Endothelial cell of umbilical vein (primary cell): ENCODE data around the gene SDCBP2. TPM values are rescaled to one million over a fixed set of nuclear protein-coding genes. Genes with fewer than 3 reads are reported as not detected.

ENCODE experiments used
- BruUV-seq: library from RNA; stranded (reverse); fragments of 400-500 nt; replicated peaks from 2 replicates; lab custom pipeline; 2021; lab: Mats Ljungman, UMichigan
- CTCF ChIA-PET: fragments of 300-600, 350-600 bp; sonication (Branson Sonifier 250); formaldehyde crosslinking; loops from one replicate; lab custom pipeline; 2021; ENCODE audit warnings: antibody characterized with exemption, inconsistent platforms; lab: Charles Lee
- POLR2A ChIA-PET: fragments of 300-600, 350-600 bp; sonication (Branson Sonifier 250); formaldehyde crosslinking; loops from one replicate; lab custom pipeline; 2021; ENCODE audit warnings: antibody characterized with exemption, inconsistent platforms; lab: Charles Lee
- DNase-seq: peaks from one replicate; pipeline ENCODE4 v3.0.0-alpha.2; 2011; ENCODE audit warnings: low read depth, low spot score
- FAIRE-seq: peaks from 2 replicates; lab custom pipeline; 2011; peaks lifted over from hg19 to GRCh38; lab: Jason Lieb, UNC
- H2AFZ ChIP-seq: 2 replicates; pipeline ENCODE4 v1.6.0; 2012; ENCODE audit warnings: low read depth, low read length, control low read depth, inconsistent platforms
- H3K27ac ChIP-seq: 2 replicates; pipeline ENCODE4 v1.5.1; 2011; ENCODE audit warnings: low read depth, mild to moderate bottlenecking, control low read depth, low read length, moderate library complexity; ENCODE audit not compliant: insufficient read depth
- H3K27me3 ChIP-seq, 2 experiments: 2 replicates each; pipeline versions ENCODE4 v1.6.0 to v1.6.1; 2011; ENCODE audit warnings: low read length in 2 of 2, mixed read lengths in 1 of 2; ENCODE audit not compliant: control insufficient read depth in 2 of 2, insufficient read depth in 2 of 2
- H3K36me3 ChIP-seq, 2 experiments: 2 replicates in 1 of 2; 3 replicates in 1 of 2; pipeline ENCODE4 v1.5.1; 2011; ENCODE audit warnings: low read length in 2 of 2, mild to moderate bottlenecking in 1 of 2, moderate library complexity in 1 of 2; ENCODE audit not compliant: control insufficient read depth in 2 of 2, insufficient read depth in 2 of 2; ENCODE audit errors: extremely low read depth in 1 of 2
- H3K4me1 ChIP-seq: 3 replicates; pipeline ENCODE4 v1.5.1; 2011; ENCODE audit warnings: mild to moderate bottlenecking, low read length; ENCODE audit not compliant: control insufficient read depth, insufficient read depth; ENCODE audit errors: extremely low read depth
- H3K4me2 ChIP-seq: 2 replicates; pipeline ENCODE4 v1.6.1; 2011; ENCODE audit warnings: low read length, control low read depth, mixed read lengths; ENCODE audit not compliant: insufficient read depth
- H3K4me3 ChIP-seq, 3 experiments: fragments of 200-600 bp in 1 of 3; sonication (generic), shearing (Covaris generic) in 1 of 3; replicated peaks in 1 of 3; 2 replicates each; pipeline ENCODE4 v1.5.1; 2011 to 2016; ENCODE audit warnings: control low read depth in 3 of 3, low read length in 3 of 3, mild to moderate bottlenecking in 2 of 3, inconsistent platforms in 1 of 3, low read depth in 1 of 3, moderate library complexity in 1 of 3; ENCODE audit not compliant: insufficient read depth in 1 of 3
- H3K79me2 ChIP-seq: 2 replicates; pipeline ENCODE4 v1.6.0; 2012; ENCODE audit warnings: low read length, inconsistent platforms; ENCODE audit not compliant: control insufficient read depth, insufficient read depth
- H3K9ac ChIP-seq: replicated peaks from 2 replicates; pipeline ENCODE3; 2011; ENCODE audit warnings: low read length, control low read depth; ENCODE audit not compliant: insufficient read depth; ENCODE audit errors: extremely low read depth
- H3K9me1 ChIP-seq: replicated peaks from 3 replicates; pipeline ENCODE4 v1.6.0; 2011; ENCODE audit warnings: mild to moderate bottlenecking, low read length; ENCODE audit not compliant: control insufficient read depth, insufficient read depth; ENCODE audit errors: extremely low read depth
- H3K9me3 ChIP-seq: replicated peaks from 2 replicates; pipeline ENCODE4 v1.5.1; 2012; ENCODE audit warnings: low read length, inconsistent platforms; ENCODE audit not compliant: control insufficient read depth, insufficient read depth
- H4K20me1 ChIP-seq: replicated peaks from 2 replicates; pipeline ENCODE3; 2011; ENCODE audit warnings: mild to moderate bottlenecking, low read length; ENCODE audit not compliant: control insufficient read depth, insufficient read depth; ENCODE audit errors: extremely low read depth
- EZH2 ChIP-seq: IDR thresholded peaks from 2 replicates; pipeline ENCODE4 v1.6.1; 2012; ENCODE audit warnings: borderline replicate concordance, low read depth, mild to moderate bottlenecking, moderate library complexity, low read length, inconsistent platforms; ENCODE audit not compliant: severe bottlenecking
- FOS ChIP-seq: IDR thresholded peaks from 2 replicates; pipeline ENCODE4 v1.6.1; 2011; ENCODE audit warnings: mild to moderate bottlenecking, low read length, moderate library complexity, borderline replicate concordance; ENCODE audit not compliant: insufficient read depth
- GATA2 ChIP-seq: IDR thresholded peaks from 2 replicates; pipeline ENCODE4 v1.7.0; 2011; ENCODE audit warnings: low read depth, mild to moderate bottlenecking, moderate library complexity, mixed read lengths, low read length; ENCODE audit not compliant: insufficient read length, insufficient read depth
- JUN ChIP-seq: IDR thresholded peaks from 2 replicates; pipeline ENCODE4 v1.6.1; 2011; ENCODE audit warnings: borderline replicate concordance, low read depth; ENCODE audit not compliant: insufficient read length, insufficient read depth
- MAX ChIP-seq: IDR thresholded peaks from 2 replicates; pipeline ENCODE4 v1.6.1; 2011; ENCODE audit not compliant: insufficient read depth, insufficient read length
- MYC ChIP-seq: IDR thresholded peaks from one replicate; pipeline ENCODE4 v1.6.1; 2011; ENCODE audit warnings: mild to moderate bottlenecking, low read depth, low read length
- POLR2A ChIP-seq: IDR thresholded peaks from 2 replicates; pipeline ENCODE4 v1.6.1; 2012; ENCODE audit warnings: low read depth, mild to moderate bottlenecking, control low read depth, low read length
- POLR2AphosphoS5 ChIP-seq: IDR thresholded peaks from 2 replicates; pipeline ENCODE4 v1.6.1; 2012; ENCODE audit warnings: low read depth, mild to moderate bottlenecking, control low read depth, low read length, moderate library complexity; ENCODE audit not compliant: insufficient read depth
- dilution Hi-C: fragments of 300-500 bp; cut with MboI; formaldehyde crosslinking; loops from one replicate; pipeline ENCODE4 v1.15.0; 2019; ENCODE audit warnings: low sequenced_read_pairs; ENCODE audit not compliant: extremely low pct_ligation_motif_present
- intact Hi-C: fragments of 100-400 bp; cut with micrococcal nuclease; formaldehyde crosslinking; loops from one replicate; pipeline ENCODE4 v1.10.0; 2022
- polyA plus RNA-seq, 4 experiments: library from polyadenylated mRNA; depleted of rRNA in 3 of 4; stranded (reverse) in 3 of 4; unstranded in 1 of 4; fragments of >200 nt; gene quantifications; 2 replicates each; pipeline versions ENCODE4 v1.2.1 to v1.2.3, GENCODE V29; 2011 to 2012; ENCODE audit warnings: missing spikeins in 1 of 4
- total RNA-seq: library from RNA; stranded (reverse); gene quantifications from 2 replicates; pipeline ENCODE4 v1.2.3, GENCODE V29; 2021
- TF ChIP-seq, protein P1 (sequence below), 2 donors: IDR thresholded peaks; 1 replicate in 1 of 2; 2 replicates in 1 of 2; pipeline ENCODE4 v1.5.1; 2011; ENCODE audit warnings: low read length in 2 of 2, mild to moderate bottlenecking in 2 of 2, moderate library complexity in 2 of 2, control low read depth in 1 of 2, inconsistent platforms in 1 of 2, low read depth in 1 of 2; ENCODE audit not compliant: insufficient read depth in 1 of 2; ENCODE audit errors: extremely low read depth in 1 of 2

The SDCBP2 gene
- total and polyA plus RNA-seq, 2 donors (not counting 3 experiments of a cell fraction or from before 2014, with no cell fraction given) = 6.9 to 9.0 TPM

- H3K27me3 ChIP-seq = no peaks in the 10 kb centered on the region
- no peak overlapping the region for H3K4me3 ChIP-seq
- POLR2A ChIA-PET = no interaction called here
- intact Hi-C loops = no loop called here
- no peaks in the 10 kb centered on the region for H3K79me2 ChIP-seq
- H3K4me2 ChIP-seq = no peak overlapping the region
- DNase-seq = no peak
- no peak overlapping the region for H3K9ac ChIP-seq
- H3K4me1 ChIP-seq = no peaks in the 10 kb centered on the region
- no peaks in the 10 kb centered on the region for H3K9me1 ChIP-seq
- H4K20me1 ChIP-seq = no peaks in the 10 kb centered on the region
- H2AFZ ChIP-seq = no peak overlapping the region
- dilution Hi-C loops = no loop called here
- H3K9me3 ChIP-seq = no peaks in the 10 kb centered on the region
- no peaks in the 10 kb centered on the region for H3K36me3 ChIP-seq
- TF ChIP-seq GATA2 (no peak), FOS (no peak), EZH2 (no peak), POLR2A (no peak), MYC (no peak), MAX (no peak), POLR2AphosphoS5 (no peak), JUN (no peak)
- TF ChIP-seq, protein P1, sequence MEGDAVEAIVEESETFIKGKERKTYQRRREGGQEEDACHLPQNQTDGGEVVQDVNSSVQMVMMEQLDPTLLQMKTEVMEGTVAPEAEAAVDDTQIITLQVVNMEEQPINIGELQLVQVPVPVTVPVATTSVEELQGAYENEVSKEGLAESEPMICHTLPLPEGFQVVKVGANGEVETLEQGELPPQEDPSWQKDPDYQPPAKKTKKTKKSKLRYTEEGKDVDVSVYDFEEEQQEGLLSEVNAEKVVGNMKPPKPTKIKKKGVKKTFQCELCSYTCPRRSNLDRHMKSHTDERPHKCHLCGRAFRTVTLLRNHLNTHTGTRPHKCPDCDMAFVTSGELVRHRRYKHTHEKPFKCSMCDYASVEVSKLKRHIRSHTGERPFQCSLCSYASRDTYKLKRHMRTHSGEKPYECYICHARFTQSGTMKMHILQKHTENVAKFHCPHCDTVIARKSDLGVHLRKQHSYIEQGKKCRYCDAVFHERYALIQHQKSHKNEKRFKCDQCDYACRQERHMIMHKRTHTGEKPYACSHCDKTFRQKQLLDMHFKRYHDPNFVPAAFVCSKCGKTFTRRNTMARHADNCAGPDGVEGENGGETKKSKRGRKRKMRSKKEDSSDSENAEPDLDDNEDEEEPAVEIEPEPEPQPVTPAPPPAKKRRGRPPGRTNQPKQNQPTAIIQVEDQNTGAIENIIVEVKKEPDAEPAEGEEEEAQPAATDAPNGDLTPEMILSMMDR (IDR thresholded peaks at IDR 0.05; ENCODE audit: extremely low read depth in 1 of 2, insufficient read depth in 1 of 2, low read depth in 1 of 2, low read length in 2 of 2) = no peak
- no peak overlapping the region for H3K27ac ChIP-seq
- no TSS peak for BruUV-seq
- CTCF ChIA-PET = interaction anchor here (0.5 kb wide), 1 partner anchor 142 kb away, joined by 3 read pairs; no protein-coding TSS in a partner anchor
- no peak for FAIRE-seq
Measured at GRCh38 chr20:1293641-1294379, 35.1 kb downstream of the SDCBP2 start.
